Ishikawa (cell line): ENCODE data around the gene SH3PXD2A.

Source experiments
- CEBPB ChIP-seq: IDR thresholded peaks from 2 replicates; pipeline ENCODE4 v1.6.1; 2012
- CREB1 ChIP-seq: IDR thresholded peaks from 2 replicates; pipeline ENCODE4 v1.6.1; 2012; ENCODE audit warnings: low read depth
- EGR1 ChIP-seq: IDR thresholded peaks from 2 replicates; pipeline ENCODE4 v1.6.1; 2012
- EP300 ChIP-seq: IDR thresholded peaks from 2 replicates; pipeline ENCODE4 v1.6.1; 2012; ENCODE audit warnings: borderline replicate concordance
- FOXM1 ChIP-seq: IDR thresholded peaks from 2 replicates; pipeline ENCODE4 v1.6.1; 2012; ENCODE audit warnings: low read depth, borderline replicate concordance
- NFIC ChIP-seq: IDR thresholded peaks from 2 replicates; pipeline ENCODE4 v1.6.1; 2012
- RAD21 ChIP-seq: IDR thresholded peaks from 2 replicates; pipeline ENCODE4 v1.6.1; 2012; ENCODE audit warnings: low read depth
- TAF1 ChIP-seq: IDR thresholded peaks from 2 replicates; pipeline ENCODE4 v1.6.1; 2012; ENCODE audit warnings: low read depth, mild to moderate bottlenecking
- TCF12 ChIP-seq: IDR thresholded peaks from 2 replicates; pipeline ENCODE4 v1.6.1; 2012; ENCODE audit warnings: low read depth
- TEAD4 ChIP-seq: IDR thresholded peaks from 2 replicates; pipeline ENCODE4 v1.6.1; 2012
- YY1 ChIP-seq: IDR thresholded peaks from 2 replicates; pipeline ENCODE4 v1.6.1; 2012; ENCODE audit warnings: low read depth
- ZBTB7A ChIP-seq: IDR thresholded peaks from 2 replicates; pipeline ENCODE4 v1.6.1; 2012; ENCODE audit warnings: low read depth
- TF ChIP-seq, protein P1 (sequence below): IDR thresholded peaks from 2 replicates; pipeline ENCODE4 v1.6.1; 2012; ENCODE audit warnings: low read depth, mild to moderate bottlenecking
- TF ChIP-seq, protein P2 (sequence below): IDR thresholded peaks from 2 replicates; pipeline ENCODE4 v1.6.1; 2012
- TF ChIP-seq, protein P3 (sequence below): IDR thresholded peaks from 2 replicates; pipeline ENCODE4 v1.6.1; 2012

The SH3PXD2A gene

GRCh38 chr10:103564776-103565520 is 290.4 kb downstream of the SH3PXD2A start:
- TF ChIP-seq CREB1 (no peak), NFIC (no peak), EGR1 (no peak), RAD21 (peak; percentile 77), TCF12 (0 out of 2 replicates have a peak, but pooled peaks have one; percentile 5), TEAD4 (no peak), EP300 (no peak), YY1 (no peak), ZBTB7A (no peak), TAF1 (no peak), FOXM1 (no peak)
- TF ChIP-seq, protein P1, sequence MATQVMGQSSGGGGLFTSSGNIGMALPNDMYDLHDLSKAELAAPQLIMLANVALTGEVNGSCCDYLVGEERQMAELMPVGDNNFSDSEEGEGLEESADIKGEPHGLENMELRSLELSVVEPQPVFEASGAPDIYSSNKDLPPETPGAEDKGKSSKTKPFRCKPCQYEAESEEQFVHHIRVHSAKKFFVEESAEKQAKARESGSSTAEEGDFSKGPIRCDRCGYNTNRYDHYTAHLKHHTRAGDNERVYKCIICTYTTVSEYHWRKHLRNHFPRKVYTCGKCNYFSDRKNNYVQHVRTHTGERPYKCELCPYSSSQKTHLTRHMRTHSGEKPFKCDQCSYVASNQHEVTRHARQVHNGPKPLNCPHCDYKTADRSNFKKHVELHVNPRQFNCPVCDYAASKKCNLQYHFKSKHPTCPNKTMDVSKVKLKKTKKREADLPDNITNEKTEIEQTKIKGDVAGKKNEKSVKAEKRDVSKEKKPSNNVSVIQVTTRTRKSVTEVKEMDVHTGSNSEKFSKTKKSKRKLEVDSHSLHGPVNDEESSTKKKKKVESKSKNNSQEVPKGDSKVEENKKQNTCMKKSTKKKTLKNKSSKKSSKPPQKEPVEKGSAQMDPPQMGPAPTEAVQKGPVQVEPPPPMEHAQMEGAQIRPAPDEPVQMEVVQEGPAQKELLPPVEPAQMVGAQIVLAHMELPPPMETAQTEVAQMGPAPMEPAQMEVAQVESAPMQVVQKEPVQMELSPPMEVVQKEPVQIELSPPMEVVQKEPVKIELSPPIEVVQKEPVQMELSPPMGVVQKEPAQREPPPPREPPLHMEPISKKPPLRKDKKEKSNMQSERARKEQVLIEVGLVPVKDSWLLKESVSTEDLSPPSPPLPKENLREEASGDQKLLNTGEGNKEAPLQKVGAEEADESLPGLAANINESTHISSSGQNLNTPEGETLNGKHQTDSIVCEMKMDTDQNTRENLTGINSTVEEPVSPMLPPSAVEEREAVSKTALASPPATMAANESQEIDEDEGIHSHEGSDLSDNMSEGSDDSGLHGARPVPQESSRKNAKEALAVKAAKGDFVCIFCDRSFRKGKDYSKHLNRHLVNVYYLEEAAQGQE: no peak
- TF ChIP-seq, protein P2, sequence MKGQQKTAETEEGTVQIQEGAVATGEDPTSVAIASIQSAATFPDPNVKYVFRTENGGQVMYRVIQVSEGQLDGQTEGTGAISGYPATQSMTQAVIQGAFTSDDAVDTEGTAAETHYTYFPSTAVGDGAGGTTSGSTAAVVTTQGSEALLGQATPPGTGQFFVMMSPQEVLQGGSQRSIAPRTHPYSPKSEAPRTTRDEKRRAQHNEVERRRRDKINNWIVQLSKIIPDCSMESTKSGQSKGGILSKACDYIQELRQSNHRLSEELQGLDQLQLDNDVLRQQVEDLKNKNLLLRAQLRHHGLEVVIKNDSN: no peak
- TF ChIP-seq, protein P3, sequence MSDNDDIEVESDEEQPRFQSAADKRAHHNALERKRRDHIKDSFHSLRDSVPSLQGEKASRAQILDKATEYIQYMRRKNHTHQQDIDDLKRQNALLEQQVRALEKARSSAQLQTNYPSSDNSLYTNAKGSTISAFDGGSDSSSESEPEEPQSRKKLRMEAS: no peak

DNA sequence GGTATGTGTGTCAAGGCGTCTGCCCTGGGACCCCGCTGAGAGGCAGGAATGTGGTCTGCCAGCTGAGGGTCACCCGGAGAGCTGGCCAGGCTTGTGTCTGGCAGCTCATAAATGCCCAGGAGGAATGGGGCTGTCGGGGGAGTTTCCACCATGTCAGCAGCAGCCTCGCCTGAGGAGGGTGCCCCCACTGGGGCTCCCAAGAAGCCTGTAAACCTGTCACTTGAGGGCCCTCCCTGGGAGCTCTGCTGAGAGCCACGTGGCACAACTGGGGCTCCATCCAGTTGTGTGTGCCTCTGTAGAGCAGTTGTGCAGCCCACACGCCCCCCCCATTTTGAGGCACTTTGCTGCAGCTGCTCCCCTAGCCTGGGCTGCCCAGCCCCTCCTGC is 291.3 kb downstream of the SH3PXD2A start:
- TF ChIP-seq CREB1: no peak
- TF ChIP-seq NFIC: no peak
- TF ChIP-seq ZBTB7A: no peak
- no peak for TF ChIP-seq TAF1
- TF ChIP-seq TEAD4: no peak

- no peak for TF ChIP-seq EGR1
These were observed 291.9 kb downstream of the SH3PXD2A start for GRCh38 chr10:103563231-103564115.

- TF ChIP-seq ZBTB7A: no peak
- no peak for TF ChIP-seq FOXM1
- TF ChIP-seq YY1: no peak
- TF ChIP-seq TEAD4: no peak
- TF ChIP-seq, protein P1: no peak
- TF ChIP-seq CEBPB: no peak
- TF ChIP-seq CREB1: no peak
These were observed 293.0 kb downstream of the SH3PXD2A start for GRCh38 chr10:103562383-103562782.

- TF ChIP-seq TEAD4 (no peak), TAF1 (no peak), YY1 (no peak), RAD21 (no peak), NFIC (no peak), EGR1 (no peak), FOXM1 (no peak), CEBPB (no peak), TCF12 (no peak), ZBTB7A (no peak), CREB1 (no peak), EP300 (no peak)
- TF ChIP-seq, protein P1: no peak
- TF ChIP-seq, protein P2: no peak
- TF ChIP-seq, protein P3: no peak
These were observed 294.5 kb downstream of the SH3PXD2A start for GRCh38 chr10:103560886-103561285.
